ENCODE results near the gene TPD52L2.

GRCh38 chr20:63924241-63924640 lies 59.2 kb downstream of the TPD52L2 start:
- TF ChIP-seq CTCF (conservative IDR thresholded peaks at IDR 0.05) (no peak), EZH2 (IDR thresholded peaks at IDR 0.05; ENCODE audit: low read depth) (no peak)
